HG03354 (cell line): ENCODE results near the gene GPR155.

Experiments
- ATAC-seq: cut with Tn5 transposase; IDR thresholded peaks from one replicate; pipeline ENCODE4 v1.9.1; 2021; ENCODE audit warnings: mild to moderate bottlenecking; ENCODE audit not compliant: unreplicated experiment, poor library complexity, severe bottlenecking

Gene GPR155

GRCh38 chr2:174385201-174385600, 101.6 kb downstream of the GPR155 start:
- no peak for ATAC-seq

GRCh38 chr2:174383796-174384195, 103.0 kb downstream of the GPR155 start:
- no peak for ATAC-seq
